IPS-11a (cell line): ENCODE measurements around the gene ST3GAL5.

Source experiments
- H3K4me3 ChIP-seq: one replicate; pipeline ENCODE4 v1.5.1; 2013; ENCODE audit warnings: low read depth, low read length, control low read depth

The ST3GAL5 gene

DNA sequence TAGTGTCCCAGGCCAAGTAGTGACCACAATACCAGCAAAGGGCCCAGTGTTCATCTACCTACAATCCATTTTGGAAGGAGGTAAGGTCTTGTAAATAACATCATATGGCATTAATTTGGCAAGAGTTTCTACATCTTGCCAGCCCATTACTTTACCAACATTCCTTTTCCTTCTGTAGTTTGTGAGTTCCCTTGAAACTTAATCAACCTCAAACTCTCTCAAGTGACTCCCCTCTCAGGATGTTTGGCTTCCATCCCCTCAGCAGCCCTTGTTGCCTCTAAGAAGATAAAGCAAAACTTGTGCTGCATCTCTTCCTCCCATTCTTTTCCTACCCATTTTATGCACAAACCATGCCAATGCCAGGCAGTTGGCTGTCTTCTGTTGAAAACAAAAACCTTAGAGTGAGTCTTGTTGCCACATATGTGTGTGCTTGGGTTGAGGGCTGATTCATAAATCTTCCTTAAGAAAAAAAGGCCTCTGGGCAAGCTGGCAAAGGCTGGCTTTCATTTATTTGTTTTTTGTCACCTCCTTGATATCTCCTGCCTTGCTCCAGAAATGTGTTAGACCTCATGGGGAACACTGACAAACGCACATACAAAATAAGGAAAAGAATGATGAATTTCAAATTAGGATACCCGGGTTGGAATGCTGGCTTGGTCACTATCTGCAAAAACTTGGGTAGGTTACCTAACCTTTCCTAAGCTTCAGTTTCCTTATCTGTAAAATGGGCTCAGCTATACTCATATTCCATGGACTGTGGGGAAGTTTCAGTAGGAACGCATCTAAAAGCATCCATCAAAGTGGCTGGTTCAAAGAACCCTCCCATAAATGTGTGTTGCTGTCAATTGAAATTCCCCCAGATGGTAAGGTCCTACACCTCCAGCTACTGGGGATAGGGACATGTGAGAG, 29.4 kb upstream of the ST3GAL5 start:
- no peak overlapping the region for H3K4me3 ChIP-seq

DNA sequence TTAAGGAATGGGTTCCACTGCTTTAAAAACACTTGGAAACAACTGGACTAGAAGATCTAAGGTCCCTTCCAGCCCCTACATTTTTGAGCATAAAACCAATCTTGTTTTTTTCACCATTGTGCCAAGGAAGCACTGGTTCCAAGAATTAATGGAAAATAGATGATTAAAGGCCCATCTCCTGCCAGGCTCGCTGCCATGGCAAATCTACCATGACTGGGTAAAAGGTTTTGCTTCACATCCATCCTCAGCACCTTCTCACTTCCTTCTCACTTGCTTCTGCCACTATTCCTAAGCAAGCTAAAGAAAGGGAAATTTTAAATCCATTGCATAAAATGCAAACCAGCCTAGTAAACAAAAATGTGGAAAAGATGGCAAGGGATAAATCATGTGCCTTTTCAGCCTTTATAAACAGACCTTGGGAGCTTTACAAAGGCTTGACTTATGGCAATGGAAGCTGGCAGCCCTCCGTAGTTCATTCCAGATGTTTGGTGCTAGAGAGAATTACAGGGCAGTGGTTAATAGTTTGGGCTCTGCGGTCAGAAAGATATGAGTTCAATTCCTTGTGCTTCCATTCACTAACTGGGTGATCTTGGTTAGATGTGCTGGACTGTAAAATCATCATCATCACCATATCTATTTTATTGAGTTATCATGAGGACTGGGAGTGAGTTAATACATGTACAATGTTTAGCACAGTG, 27.0 kb upstream of the ST3GAL5 start:
- no peak overlapping the region for H3K4me3 ChIP-seq

DNA sequence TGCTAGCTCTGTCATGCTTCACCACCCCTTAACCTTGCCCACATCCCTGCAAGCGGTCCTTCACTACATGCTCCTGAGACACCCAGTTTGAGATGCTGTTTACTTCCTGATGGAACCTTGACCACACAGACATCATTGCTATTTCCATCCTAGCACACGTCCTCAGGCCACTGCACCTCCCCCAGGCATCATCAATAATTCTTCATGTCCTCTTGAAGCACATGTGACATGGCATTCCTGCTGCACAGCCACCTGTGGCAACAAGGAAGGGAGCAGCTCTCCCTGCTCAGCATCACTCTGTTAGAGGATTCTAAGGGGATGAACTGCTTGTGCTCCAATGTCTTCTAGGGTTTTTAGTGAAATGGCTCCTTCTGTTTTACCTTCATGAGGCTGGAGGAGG, 26.1 kb upstream of the ST3GAL5 start:
- H3K4me3 ChIP-seq, result no peak overlapping the region

DNA sequence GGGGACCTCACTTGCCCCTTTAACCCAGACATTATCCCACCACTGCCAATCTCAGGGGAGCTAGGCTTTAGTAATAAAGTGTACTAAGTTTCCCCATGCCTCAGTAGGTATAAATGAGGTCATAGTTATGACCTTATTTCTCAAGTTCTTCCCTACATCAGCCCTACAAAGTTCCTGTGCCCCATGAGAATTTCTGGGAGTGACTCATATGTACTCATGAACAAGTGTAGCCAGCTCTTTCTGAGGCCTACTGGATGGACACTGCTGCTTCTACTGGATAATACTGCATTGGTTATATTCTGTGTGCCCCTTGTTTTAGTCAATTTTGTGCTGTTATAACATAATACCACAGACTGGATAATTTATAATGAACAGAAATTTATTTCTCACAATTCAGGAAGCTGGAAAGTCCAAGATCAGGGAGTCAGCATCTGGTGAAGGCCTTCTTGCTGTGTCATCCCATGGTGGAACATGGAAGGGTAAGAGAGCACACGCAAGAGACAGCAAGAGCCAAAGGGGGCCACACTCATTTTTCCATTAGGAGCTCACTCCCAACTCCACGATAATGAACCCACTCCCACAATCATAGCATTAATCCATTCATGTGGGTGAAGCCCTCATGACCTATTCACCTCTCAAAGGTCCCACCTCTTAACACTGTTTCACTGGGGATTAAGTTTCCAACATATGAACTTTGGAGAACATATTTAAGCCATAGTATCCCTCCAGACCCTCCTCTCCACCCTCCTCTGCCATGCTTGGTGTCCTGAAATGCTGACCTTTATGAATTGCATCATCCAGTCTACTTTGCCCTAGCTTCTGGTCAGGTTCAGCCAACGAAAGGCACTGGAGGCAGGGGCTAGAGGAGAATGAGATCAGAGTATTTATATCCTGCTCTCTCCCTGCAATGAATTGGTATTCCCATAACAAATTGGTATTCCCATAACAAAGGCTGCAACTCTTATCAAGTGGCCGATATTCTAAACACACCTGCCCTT, 25.4 kb upstream of the ST3GAL5 start:
- H3K4me3 ChIP-seq, result no peak overlapping the region

DNA sequence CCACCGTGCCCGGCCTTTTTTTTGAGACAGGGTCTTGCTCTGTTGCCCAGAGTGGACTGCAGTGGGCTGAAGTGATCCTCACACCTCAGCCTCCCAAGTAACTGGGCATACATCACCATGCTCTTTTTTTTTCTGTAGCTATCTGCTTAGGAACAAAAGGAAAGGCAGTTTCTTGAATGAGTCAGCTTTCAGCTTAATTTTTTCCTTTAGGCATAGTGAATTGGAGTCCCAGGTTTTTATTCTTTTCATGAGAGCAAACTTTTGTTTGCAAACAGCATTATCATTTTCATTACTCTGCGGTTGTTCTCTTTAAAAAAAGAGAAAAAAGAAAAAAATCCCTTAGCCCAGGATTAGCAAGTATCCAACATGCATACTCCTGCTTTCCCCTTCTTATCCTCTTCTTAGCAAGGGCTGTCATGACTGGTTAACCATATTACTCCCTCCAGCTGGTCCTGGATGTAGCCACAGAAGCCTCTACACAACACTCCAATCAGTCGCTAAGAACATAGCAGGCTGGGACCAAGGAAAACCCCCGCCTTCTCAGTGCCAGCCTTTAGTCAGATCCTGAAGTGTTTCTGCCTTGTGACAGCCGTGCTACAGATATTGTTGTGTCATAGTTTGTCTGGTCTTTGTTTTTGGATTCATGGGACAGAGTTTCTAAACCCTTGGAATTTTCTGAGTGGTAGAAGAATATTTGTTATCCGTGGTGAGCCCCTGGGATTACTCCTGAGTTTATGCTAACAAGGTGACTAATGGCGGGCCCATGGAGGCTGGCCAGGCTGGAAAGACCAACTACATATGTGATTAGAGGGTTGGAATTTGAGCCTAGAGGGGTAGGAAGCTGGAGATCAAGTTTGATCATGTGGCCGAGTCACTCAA, 23.3 kb upstream of the ST3GAL5 start:
- H3K4me3 ChIP-seq, result no peak overlapping the region

DNA sequence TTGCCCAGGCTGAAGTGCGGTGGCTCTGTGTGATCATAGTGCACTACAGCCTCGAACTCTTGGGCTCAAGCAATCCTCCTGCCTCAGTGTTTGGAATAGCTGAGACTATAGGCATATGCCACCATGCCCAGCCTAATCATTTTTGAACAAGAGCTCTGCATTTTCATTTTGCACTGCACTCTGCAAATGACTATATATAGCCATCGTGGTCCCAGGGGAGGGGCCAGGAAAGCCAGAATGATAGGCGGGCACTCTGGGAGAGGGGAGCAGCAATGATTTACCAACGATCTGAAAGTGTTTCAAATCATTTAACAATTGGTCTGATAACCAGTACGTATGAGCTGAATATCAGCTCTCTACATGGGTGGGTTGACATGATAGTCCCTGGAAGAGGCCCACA, 22.3 kb upstream of the ST3GAL5 start:
- no peak overlapping the region for H3K4me3 ChIP-seq

DNA sequence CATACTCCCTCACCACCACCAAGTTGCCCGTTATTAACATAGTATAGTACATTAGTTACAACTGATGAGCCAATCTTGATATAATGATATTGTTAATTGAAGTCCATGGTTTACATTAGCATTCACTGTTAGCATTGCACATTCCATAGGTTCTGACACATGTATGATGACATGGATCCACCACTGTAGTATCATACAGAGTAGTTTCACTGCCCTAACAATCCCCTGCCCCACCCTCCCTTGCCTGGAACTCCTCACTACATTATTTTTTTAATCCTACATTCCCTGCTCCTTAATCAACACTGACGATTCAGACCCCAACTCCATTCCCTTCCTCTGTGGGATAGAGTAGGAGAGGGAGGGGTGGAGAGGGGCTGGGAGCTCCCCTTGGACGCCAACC, 20.2 kb upstream of the ST3GAL5 start:
- H3K4me3 ChIP-seq, result no peak overlapping the region

DNA sequence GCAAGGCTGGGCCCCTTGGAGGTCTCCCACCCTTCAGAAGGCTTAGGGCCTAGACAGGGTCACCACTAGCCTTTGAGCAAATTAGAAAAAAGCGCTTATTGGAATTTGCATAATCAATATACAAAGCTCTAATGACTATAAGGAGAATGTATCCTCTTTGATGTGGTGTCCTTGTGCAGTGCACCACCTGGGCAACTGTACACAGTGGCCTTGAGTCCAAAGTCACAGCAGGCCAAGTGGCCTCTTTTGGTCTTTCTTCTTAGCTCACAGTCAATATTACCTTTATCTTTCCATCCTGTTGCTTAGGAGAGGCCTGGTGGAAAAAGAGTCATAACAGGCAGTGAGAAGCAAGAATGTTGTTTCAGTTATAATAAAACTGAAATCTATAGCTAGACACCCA, 19.7 kb upstream of the ST3GAL5 start:
- no peak overlapping the region for H3K4me3 ChIP-seq

DNA sequence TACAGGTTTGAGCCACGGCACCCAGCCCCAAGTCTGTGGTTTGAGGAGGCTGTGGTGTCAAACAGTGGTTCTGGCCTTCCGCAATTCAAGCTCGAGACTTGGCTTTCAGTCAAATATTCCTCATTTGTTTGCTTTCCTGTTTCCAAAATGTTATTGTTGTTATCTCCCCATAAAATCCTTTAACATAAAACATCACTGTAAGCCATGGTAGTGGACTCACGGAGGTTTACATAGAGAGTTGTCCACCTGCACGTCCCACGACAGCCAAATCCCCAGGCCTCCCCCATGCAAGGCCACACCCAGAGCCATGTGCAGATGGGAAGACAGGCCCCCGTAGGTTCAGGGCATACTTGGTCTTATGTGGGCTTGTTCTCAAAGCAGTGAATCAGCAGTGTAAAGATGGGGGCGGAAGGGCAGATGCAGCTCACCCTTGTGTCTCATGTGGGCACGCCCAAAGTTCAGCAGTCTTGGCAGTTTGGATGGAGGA, 18.9 kb upstream of the ST3GAL5 start:
- no peak overlapping the region for H3K4me3 ChIP-seq

DNA sequence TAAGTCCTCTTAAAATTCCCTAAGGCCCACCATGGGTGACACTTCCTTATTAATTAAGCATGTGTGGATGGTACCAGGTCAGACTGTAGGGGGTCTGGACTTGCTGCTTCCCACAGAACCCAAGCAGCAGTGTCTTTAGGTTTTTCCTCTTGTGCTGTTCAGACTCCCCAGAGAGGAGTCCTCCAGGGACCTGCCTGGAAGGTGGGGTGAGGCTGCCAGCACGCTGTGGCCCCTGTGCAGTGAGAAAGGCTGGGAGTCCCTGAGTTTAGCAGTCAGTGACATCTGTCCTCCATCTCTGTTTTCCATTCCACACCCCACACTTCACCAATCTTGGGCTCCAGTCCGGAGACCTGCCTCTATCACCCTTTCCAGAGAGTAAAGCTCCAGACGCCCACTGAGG, 18.0 kb upstream of the ST3GAL5 start:
- no peak overlapping the region for H3K4me3 ChIP-seq

DNA sequence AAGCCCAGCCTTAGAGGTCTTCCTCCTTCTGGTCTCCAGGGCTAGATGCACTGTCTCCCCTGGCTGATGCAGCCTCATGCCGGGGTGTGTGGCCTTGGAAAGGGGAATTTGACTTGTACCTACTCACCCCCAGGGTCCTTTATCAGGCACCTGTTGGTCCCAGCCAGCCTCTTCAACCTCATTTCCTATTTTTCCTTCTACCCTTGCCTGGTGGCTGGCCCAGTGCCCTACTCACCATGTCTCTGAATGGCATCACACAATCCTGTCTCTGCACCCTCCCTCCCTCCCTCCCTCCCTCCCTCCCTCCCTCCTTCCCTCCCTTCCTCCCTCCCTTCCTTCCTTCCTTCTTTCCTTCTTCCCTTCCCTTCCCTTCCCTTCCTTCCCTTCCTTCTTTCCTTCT, 17.1 kb upstream of the ST3GAL5 start:
- no peak overlapping the region for H3K4me3 ChIP-seq

DNA sequence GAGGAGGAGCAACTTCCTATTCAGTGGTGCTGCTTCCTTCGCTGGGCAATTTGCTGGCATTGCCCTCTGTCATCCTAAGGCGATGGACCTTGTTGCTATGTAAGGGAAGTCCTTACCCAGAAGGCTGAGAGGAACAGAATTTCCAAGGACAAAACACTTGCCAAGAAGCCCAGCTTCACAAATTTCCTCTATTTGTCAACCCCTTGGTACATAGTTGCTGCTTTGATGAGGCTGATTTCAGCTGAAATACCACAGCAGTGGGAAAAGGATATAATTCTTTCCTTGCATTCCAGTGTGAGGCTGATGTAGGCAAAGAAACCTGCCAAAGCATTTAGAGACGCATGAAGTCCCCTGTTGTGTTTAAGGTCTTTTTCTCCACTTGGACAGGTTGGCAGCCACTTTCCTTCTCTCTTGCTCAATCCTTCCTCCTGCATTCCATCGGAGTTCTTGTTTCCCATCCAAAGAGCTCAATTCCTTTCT, 16.4 kb upstream of the ST3GAL5 start:
- H3K4me3 ChIP-seq, result no peak overlapping the region

DNA sequence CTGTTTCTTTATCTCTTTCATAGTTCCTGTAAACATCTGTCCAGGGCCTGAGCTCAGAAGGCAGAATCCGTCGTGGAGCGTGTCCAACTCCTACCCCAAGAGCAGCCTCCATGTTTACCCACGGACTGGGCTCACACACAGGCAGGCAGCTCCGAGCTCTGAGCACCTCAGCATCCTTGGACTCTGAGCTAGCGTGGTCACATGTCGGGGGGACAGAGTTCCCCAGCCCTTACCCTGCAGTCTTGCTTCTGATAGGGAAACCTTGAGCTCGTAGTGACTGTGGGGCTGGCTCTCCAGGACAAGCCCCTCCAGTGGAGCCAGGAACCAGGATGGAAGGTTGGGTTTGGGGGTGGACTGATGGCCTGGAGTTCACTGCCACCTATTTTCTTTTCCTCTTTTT, 15.1 kb upstream of the ST3GAL5 start:
- no peak overlapping the region for H3K4me3 ChIP-seq

DNA sequence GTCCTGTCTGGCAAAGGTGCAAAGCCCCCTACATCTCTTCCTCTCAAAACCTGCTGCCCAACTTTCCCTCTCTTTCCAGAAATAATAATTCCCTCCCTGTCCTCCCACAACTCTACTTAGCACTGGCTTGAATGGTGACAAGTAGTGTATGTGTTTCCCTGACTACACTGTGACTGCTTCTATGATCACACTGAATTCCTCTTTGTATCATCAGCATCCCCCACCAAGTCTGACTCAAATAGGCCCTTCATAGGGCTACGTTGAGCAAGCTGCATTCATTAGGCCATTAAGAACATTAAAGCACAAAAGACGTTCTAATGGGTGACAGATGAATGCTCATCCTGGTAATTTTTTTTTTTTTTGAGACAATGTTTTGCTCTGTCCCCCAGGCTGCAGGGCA, 13.7 kb upstream of the ST3GAL5 start:
- no peak overlapping the region for H3K4me3 ChIP-seq

DNA sequence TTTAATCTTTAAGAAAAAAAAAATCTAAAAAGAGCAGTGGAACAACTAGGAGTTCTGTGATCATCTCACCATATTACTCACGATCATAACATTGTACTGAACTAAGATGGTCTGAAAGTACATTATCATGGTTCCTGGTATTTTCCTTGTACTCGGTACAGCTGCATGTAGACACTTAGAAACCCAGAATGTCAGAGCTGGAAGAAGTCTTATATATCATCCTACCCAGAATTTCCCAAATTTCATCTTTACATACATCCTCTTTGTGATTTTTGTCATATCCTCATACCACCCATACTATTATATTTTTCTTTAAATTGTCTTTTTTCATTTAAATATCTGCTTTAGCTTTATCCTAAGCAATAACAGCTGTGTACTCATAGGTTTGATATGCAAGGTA, 12.4 kb upstream of the ST3GAL5 start:
- no peak overlapping the region for H3K4me3 ChIP-seq

DNA sequence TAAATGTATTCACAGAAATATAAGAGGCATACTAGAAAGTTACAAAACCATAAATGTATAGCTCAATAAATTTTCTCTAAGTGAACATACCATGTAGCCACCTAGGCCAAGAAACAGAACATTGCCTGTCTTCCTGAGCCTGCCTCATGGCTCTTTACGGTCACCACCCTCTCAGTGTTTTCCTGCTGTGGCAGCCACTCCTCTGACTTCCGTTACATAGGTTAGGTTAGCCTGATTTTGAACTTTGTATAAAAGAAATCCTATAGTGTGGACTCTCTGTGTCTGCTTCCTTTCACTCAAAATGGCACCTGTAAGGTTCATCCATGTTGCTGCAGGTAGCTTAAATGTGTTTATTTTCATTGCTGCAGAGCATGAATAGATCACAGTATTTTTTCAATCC, 11.6 kb upstream of the ST3GAL5 start:
- no peak overlapping the region for H3K4me3 ChIP-seq

DNA sequence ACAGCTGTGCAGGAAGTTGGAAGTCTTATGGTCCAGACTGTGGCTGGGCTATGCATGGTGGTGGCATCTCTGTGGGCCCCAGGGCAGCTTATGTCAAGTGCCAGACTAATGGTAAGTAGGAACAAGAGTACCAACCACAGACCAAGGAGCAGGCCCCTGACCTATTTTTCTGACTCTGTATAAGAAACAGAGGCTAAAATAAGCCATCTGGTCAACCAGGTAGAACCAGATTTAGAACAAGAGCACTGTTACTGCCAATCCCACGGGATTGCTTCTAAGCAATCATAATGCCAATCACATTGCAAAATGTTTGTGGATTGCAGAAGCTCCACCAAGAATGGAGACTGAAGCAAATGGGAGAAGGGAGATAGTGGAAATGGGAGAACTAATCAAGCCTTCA, 11.1 kb upstream of the ST3GAL5 start:
- no peak overlapping the region for H3K4me3 ChIP-seq

DNA sequence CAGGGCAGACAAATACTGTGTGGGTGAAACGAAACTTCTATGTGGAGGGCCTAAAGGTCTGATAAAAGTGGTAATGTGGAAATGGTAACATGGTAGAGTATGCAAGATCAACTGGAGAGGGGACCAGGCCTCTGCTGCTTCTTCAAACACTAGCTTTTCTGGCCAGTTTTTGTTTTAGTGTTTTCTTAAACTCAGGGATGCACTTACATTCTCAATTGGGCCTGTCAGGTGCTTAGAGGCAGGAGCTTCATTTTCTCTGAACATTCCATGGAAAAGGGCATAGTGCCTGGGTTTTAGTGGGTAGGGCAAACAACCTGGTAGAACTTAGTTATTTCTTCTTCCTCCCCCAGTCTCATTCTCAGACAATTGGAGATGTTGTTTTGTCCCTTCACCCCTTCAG, 10.5 kb upstream of the ST3GAL5 start:
- no peak overlapping the region for H3K4me3 ChIP-seq

DNA sequence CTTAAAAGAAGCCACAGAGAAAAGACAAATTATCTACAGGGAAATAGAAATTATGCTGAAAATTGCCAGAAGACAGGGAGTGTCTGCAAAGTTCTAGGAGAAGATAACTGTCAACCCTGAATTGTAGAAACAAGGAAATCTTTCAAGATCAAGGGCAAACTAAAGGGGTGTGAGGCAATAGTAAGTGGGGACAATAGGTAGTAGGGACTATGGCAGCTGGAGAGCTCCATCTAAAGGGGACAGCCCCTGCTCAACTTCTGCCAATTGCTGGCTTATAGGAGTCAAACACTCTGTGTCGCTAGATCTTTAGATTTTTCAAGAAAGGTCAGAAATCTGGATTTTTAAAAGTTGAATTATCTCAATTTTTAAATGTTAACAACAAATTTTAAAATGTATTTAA, 10.1 kb upstream of the ST3GAL5 start:
- H3K4me3 ChIP-seq, result no peak overlapping the region
